Stimulated activated CD4-positive, alpha-beta T cell treated with anti-CD3 and anti-CD28 coated beads, Interleukin-4, amount 100 ng/mL, for 48 hours (primary cell): ENCODE measurements around the gene ZBTB37.
"Not testable (repeated sequence)": the region's sequence is repeated elsewhere in the genome, so short reads cannot be mapped to it uniquely, and the experiment has no call there.

Experiments
- DNase-seq, 2 donors: peaks; one replicate each; pipeline ENCODE4 v3.0.0-alpha.2; 2020; ENCODE audit warnings: low read depth in 2 of 2

ZBTB37 gene

DNA sequence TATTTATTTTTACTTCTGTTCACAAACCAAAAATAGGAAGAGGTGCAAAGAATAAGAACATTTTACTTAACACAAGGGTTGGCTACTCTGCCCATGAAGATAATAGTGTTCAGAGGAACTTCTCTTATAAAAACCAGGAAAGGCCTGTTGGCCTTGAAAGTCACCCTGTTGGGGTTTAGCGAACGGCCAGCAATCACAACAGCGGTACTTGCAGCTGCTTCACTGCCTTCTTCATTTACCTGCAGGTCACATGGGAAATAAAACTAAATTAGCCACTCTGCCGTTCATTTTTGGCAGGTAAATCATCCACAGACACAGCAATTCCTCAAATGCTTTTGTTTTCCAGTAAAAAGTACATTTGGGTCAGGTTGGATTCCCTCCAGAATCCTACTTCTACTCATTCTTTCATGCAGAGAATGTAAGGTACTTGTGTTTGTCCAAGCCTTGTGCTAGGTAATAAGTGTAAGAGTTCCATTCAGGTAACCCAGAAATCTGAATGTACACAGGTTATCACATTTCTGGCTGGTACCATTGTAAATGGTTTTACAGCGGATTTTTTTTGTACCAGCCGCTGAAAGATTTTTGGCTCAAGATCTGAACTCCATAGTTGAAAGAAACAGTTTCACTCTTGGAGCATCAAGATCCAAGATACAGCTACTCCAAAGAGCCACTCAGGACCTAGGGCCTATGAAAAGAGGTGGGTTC is 35.8 kb downstream of the ZBTB37 start:
- DNase-seq, result no peak

DNA sequence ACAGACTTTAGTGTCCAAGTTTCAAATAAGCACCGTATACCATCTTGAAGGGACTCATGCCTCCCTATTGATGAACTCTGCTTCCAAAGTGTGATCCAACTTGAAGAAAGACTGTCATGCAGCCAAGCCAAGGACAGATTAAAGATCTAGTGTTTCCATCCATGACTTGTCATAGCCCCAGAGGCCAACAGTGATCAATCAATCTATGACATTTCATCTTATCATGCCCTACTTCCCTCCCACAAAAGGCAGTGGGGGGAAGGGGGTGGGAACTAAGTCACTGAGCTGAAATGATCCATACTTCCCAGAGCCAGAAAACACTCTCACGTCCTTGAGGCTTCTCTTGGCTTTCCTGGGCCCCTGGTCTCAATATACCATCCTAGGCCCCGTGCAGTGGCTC is 44.9 kb downstream of the ZBTB37 start:
- no peak for DNase-seq

DNA sequence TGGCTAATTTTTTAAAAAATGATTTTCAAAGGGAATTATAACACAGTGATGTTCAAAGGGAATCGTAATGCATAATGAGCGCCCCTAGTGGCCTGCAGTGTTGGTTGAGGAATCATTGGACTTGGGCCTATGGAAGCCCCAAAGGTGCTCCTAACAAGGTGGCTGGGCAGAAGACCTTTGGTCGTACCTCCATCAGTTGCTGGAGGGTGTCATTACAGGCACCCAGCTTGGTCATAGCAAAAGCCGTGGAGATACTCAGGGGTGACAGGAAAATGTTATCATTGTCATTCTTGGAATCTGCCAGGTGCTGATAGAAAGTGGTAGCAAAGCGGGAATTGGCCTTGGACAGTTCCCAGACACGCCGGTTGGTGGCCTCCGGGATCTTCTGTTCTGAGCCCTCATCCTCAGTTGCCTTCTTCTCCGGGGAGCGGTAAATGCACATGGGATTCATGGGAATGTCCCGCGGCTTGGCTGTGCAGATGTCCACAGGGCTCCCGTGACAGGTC is 46.2 kb downstream of the ZBTB37 start:
- peak; percentile 8 to 18 for DNase-seq

DNA sequence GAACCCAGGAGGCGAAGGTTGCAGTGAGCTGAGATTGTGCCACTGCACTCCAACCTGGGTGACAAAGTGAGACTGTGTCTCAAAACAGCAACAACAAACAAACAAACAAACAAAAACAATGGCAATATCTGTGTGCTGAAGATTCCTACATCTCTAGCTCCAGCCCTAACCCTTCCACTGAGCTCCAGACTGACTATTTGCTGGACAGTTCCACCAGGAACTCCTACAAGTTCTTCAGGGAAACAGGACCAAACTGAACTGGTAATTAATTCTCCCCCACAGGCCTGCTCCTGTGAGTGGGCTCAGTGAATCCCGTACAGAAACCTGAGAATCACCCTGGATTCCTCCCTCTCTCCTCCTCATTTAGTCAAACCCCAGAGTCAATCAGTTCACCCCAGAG is 47.4 kb downstream of the ZBTB37 start:
- no peak for DNase-seq

DNA sequence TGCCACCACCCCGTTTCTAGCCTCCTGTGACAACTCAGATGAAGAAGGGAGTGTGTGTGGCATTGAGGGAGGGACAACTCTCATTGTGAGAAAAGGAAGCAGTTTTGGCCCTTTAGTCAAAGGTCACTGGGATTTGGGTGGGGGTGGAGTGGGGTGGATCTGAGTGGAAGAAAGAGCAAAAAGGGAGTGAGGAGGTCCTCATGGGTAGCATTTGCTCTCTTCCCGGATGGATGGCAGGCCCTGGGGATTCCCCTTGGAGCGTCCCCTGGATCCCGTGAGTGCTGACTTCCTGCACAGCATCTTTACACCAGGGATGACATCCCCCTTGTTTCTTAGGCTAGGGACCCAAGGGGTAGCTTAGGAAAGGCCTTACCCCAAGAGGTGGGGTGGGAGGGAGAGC is 48.5 kb downstream of the ZBTB37 start:
- DNase-seq, result no peak

DNA sequence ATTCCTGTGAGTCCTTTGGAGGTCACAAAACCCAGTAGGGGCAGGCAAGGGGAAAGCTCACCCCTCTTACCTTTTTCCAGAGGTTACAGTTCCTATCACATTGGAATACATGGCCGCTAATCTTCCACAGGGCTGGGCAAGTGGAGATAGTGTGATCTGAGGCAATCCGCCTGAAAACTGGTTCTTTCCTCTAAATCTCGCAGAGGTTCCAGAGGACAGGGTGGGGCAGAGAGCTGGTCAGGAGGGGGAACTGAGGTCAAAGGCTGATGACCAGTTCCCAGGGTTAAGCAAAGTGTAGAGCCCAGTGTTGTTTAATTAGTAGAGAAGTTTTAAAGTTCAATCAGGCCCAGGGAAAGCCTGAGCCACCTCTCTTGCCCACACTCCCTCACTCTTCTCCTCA is 49.0 kb downstream of the ZBTB37 start, which contains the start of gene SERPINC1:
Gene SERPINC1, minus strand, starts transcription at position 179 of the 400 bp plus-strand sequence. Its CDS starts 68 bp downstream, at position 111.
- no peak for DNase-seq

DNA sequence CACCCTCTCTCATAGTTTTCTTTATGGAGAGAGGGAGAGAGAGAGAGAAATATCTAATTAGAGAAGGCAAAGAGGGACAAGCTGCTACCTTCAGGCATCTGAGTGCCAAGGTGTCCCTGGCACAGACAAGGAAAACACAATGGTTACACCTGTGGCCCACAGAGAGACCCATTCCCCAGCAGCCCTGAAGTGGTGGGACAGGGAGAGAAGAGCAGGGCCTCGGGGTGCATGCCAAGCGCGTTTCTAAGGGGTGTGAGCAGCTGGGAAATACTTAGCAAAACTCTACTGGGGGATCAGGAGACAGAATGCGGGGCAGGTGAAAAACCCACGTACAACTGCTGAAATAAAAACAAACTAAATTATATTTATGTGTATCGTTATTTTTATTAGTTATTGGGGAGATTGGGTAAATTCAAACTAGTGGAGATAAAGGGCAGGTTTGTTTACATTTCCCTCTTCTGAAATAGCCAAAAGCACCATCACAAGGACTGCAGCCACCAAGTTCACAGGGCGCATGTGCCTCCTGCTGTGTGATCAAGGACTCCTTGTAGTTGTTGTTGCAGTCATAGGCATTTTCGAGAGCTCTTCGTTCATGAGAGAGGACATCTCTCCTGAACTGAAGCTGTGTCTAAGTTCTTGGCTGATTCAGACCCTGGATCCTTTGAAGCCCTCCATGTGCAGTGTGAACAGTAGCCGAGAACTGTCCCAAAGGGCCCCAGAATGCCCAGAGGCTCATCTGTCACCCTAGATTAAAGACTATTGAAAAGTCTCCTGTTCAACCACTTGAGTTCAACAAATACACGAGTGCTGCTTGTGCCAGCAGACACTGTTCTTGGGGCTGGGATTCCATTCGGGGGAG is 49.7 kb downstream of the ZBTB37 start:
- no peak for DNase-seq

DNA sequence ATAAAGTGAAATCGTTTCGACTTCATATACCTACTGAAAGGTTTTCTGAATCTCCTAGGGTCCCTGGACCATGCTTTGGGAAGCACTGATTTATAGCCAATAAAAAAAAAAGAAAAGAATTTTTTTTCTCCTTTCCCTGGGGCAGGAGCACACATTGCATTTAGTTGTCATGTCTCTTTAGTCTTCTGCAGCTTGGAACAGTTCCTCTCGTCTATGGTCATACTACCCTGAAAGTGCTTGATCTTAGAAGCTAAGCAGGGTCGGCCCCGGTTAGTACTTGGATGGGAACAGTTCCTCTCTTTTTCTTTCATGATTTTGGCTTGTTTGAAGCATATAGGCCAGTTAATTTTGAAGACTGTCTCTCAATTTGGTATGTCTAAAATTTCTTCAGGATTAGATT is 52.7 kb downstream of the ZBTB37 start:
- no peak for DNase-seq

DNA sequence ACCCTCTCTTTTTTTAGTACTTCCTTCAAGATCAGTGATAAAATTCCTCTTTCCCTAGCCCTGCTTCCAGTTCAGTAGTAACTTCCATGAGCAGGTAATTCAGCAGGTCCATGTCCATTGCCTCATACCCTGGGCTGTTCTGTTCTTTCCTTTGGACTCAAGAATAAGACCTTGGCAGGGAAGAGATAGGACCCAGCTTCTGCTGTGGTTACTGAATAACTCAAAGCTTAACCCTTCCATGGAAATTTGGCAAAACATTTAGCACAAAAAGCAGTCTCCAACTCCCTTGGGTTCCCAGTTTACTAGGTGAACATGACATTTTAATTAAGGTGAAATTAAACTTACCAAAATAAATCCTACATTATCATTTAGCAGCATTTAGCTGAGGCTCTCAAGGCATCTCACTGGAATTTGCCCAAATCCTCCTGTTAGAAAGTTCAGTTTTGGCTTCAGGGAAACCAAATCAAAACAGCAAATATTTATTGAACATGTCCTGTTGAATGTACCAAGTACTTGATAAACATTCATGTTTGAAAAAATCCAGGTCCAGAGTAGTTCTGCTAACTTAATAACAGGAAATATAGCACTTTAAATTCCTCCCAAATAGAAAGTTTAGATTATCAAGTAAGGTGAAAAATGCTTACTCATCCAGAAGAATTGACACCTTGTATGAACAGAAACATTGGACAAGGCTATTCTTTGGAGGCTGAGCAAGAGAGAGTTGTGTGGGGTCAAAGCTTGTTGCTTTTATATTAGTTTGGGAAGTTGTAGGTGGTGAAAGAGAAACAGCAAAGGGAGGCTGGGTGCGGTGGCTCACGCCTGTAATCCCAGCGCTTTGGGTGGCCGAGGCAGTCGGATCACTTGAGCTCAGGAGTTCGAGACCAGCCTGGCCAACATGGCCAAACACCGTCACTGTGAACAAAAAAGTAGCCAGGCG is 57.4 kb downstream of the ZBTB37 start:
- no peak for DNase-seq

DNA sequence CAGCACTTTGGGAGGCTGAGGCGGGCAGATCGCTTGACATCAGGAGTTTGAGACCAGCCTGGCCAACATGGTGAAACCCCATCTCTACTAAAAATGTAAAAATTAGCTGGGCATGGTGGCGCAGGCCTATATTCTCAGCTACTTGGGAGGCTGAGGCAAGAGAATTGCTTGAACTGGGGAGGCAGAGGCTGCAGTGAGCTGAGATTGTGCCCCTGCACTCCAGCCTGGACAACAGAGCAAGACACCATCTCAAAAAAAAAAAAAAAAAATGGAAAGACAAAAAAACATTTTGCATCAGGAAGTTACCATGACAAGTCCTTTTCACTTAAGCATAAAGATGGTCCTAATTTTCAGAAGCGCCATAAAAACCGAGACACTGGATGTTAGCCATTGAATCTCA is 62.4 kb downstream of the ZBTB37 start:
- not testable (repeated sequence) for DNase-seq

DNA sequence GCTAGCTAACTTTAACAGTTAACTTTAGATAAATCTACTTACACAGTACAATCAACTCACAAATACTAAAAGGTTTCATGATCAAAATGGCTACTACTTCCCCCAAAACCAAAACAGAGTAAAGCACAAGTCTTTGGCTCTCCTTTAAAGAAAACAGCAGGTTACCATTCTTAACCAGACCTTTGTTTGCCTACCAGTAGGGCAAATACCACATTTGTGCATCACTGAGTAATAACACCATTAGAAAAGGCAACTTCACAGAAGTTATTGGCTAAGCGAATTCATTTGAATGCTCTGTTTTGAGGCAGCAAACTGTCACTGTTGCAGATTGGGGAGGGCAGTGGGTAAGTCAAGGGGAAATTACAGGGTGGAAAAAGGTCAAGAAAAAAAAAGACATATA is 66.3 kb downstream of the ZBTB37 start:
- no peak for DNase-seq

DNA sequence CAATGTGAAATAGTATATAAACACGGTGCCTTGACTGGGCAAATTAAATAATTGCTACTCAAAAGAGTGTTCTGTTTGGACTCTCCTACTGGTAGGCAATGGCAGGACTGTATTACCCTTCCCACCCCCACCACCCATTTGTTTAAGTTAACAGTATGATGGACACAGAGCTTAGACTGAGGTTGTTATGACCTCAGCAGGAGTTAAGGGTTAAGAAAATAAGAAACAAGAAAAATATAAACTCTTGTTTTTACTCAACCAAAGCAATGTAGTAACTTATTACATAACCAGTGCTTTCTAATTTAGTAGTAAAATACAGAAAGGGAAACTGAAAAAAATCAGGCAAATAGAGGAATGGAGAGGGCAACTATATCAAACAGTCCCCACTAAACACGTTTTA is 68.9 kb downstream of the ZBTB37 start:
- DNase-seq, result no peak

DNA sequence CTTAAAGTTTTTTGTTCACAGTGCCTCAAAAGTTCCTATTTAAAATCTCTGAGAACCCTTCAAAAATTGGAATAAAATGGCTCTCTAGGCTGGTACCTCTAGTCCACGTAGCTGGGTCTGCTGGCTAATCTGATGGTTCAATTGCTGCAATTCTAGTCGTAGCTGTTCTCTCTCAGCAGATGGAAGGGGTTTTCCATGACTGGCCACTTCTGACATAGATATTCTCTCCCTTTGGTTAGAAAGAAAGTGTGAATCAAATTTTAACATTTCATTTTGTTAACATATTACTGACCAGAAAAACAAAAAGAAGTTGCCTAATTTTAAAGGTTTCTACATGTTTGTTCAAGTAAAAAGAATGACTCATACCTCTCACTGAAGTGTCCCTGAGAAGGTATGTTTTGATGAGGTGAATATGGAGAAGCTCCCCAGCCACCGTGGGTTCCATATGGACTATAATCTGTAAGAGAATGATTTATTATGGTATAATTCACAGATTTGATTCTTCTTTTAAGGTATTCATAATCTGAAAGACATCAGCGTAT is 78.3 kb downstream of the ZBTB37 start:
- DNase-seq, result no peak

DNA sequence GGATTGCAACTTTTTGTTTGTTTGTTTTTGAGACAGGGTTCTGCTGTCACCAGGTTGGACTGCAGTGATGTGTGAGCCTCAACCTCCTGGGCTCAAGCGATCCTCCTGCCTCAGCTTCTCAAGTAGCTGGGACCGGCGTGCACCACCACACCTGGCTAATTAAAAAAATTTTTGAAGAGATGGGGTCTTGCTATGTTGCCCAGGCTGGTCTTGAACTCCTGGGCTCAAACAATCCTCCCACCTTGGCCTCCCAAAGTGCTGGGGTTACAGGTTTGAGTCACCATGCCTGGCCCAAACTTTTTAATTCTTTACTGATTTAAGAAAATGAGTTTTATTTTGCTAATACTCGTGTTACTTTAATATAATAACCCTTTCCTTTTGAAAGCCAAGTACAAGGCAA is 80.4 kb downstream of the ZBTB37 start:
- DNase-seq, result no peak
